HG02623 (cell line): ENCODE data around the gene DCUN1D5.

Experiments
- ATAC-seq: cut with Tn5 transposase; IDR thresholded peaks from one replicate; pipeline ENCODE4 v1.9.1; 2021; ENCODE audit warnings: moderate library complexity; ENCODE audit not compliant: unreplicated experiment

DCUN1D5 gene

DNA sequence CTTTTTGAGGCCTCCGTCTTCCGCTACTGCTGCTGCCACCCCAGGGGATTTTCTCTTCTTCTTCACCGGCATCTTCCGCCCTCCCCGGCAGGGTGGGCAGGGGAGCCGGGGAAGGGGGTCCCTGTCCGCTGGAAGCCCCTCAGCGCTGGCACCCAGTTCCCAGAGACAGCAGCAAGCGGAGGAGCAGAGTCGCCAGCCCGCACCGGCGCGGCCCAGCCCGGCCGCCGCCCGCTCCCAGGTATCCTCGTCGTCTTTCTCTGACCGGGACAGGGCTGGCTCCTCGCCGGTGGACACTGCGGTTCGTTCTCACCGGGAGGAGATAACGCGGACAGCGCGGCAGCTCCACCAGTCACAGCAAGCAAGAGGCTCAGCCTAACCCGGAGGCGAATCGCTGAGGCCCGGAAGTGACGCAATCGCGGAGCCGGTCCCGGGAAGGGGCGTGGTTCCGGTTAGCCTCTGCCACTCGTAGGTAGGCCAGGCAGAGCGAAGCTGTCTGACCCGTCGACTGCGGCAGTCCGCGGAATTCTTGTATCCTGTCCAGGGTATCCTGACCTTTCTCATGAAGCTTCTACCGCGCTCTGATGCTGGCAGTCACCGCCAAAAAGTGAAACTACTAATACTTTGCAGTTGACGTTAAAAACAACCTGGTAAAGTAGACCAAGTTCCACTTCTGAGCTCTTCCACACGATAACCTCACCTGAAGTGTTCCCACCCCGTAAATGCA is at the start of gene DCUN1D5:
DCUN1D5 (minus strand) TSS at position 360 of the 724 bp plus-strand sequence; CDS start at position 72, 288 bp downstream.
- ATAC-seq, result peak; percentile 99

- no peak for ATAC-seq
These were observed 33.5 kb upstream of the DCUN1D5 start for GRCh38 chr11:103125462-103125861.

- no peak for ATAC-seq
These were observed 22.9 kb upstream of the DCUN1D5 start for GRCh38 chr11:103114836-103115235.

- no peak for ATAC-seq
These were observed 20.4 kb upstream of the DCUN1D5 start for GRCh38 chr11:103112364-103112763.

GRCh38 chr11:103111400-103111799 is 19.4 kb upstream of the DCUN1D5 start:
- ATAC-seq, result no peak

DNA sequence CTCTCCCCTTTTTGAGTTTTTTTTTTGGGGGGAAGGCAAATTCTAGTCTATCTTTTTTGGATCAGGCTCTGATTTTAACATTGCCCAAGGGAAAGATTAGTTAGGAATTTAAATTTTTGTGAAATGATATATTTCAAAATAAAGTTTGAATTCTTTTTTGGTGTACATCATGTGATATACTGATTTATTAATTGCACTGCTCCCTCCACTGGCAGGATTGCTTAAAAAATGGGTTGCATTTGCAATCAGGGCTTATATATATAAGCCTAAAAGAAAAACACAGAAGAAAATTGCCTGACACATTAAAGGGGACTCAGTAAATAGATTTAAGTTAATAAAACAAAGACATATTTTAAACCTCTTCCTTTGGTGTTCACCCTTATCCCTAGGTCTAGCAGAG is 18.4 kb upstream of the DCUN1D5 start:
- no peak for ATAC-seq

GRCh38 chr11:103109818-103110388 is 17.9 kb upstream of the DCUN1D5 start:
- no peak for ATAC-seq

DNA sequence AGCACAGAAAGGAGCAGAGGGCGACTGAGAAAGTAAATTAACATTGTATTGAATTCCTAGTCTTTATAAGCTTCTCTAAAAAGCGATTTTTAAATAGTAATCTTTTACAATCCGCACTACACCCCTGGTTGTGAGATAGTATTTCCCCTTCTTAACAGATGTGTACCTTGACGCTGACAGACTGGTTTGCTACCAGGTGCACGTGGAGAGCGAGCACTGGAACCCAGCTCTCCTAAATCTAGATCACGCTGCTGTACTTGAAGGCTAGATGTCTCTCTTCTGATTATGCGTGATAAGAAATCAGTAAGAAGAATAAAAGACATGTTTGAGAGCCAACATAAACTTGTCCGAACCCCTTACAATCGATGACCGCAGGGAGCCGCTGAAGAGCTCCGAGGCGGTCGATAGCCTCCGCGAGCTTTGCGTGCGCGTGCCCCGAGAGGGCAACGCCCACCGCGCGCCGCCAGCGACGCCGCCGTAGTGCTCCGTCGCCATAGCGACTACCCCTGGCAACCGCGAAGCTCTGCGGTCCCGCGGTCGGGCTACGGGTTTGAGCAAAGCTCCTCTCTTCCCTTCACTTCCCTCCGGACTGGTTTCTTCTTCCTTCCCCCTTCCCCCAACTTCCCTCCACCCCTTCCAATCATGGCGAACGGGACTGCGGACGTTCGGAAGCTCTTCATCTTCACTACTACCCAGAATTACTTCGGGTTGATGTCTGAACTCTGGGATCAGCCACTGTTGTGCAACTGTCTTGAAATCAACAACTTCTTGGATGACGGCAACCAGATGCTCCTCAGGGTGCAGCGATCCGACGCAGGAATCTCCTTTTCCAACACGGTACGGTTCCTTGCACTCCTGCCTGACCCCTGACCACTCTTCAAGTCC is 17.2 kb upstream of the DCUN1D5 start, which contains the start of gene DYNC2H1:
DYNC2H1 (plus strand) TSS at position 494 of the 885 bp plus-strand sequence; CDS start at position 643, 149 bp downstream.
- peak; percentile 100 for ATAC-seq

GRCh38 chr11:103097279-103097678 is 5.3 kb upstream of the DCUN1D5 start:
- no peak for ATAC-seq

DNA sequence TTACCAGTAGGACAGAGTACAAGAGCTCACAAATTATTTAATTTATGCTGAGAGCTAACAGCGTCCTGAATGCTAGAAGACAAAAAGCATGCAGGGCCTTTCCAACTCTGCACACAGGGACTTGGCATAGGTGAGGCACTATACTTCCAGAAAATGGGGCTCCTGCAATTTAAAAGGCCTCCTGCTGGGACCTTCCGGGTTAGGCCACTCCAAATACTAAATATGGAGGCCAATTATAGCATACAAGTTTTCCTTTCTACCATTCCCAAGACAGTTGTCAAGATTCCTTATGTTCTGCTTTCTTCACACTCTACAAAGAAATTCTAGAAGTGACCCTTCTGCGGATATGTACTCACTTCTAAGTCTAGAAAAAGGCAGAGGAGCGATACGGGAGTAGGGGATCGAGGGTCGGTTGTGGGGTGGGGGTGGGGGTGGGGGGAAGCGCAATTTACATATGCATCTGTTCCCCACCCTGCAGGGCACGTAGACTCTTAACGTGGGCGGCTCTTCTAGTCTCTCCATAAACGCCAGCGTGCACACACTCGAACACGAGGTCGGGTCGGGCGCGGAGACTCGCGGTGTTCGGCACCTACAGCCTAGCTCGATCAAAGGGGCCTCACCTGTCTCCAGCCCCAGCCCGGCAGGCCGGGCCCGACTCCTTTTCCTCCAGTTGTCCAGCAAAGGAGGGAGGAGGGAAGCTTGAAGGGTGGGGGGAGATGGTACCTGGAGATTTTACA is 728 bp downstream of the DCUN1D5 start:
- ATAC-seq, result peak; percentile 38

GRCh38 chr11:103086461-103086860 is 5.5 kb downstream of the DCUN1D5 start:
- no peak for ATAC-seq

- no peak for ATAC-seq
These were observed 6.1 kb downstream of the DCUN1D5 start for GRCh38 chr11:103085758-103086365.

- ATAC-seq, result no peak
These were observed 12.1 kb downstream of the DCUN1D5 start for GRCh38 chr11:103079833-103080232.

GRCh38 chr11:103078710-103079109 is 13.2 kb downstream of the DCUN1D5 start:
- ATAC-seq, result no peak

DNA sequence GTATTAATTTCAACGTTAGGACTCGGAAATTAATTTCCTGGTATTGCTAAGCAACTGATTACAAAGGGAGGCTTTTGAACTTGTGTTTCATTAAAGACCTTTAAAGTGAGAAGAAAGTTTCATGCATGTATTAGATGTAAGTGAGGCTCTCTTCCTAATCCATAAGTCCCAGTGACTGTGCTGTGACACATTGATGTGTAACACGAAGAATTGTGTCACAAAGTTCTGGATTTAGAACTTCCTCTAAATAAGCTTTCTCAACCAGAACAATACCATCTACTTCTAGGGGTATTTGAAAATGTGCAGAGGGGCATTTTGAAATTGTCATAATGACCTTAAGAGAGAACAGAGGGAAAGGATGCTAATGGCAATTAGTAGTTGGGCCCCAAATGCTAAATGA is 14.4 kb downstream of the DCUN1D5 start:
- no peak for ATAC-seq

GRCh38 chr11:103076361-103076760 is 15.6 kb downstream of the DCUN1D5 start:
- no peak for ATAC-seq

- ATAC-seq, result no peak
These were observed 21.0 kb downstream of the DCUN1D5 start for GRCh38 chr11:103071008-103071407.

DNA sequence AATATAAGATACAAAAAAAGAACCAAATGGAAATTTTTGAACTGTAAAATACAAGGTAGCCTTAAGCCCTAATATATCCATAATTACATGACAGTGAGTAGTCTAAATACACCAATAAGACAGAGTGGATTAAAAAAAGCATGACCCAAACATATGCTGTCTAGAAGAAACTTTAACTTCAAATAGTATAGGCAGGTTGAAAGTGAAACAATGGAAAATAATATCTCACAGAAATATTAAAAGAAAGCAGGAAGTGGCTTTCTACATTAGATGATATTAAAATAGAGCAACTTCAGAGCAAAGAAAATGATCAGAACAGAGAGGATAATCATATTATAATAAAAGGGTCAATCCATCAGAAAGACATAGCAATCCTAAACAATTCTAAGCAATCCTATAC is 21.8 kb downstream of the DCUN1D5 start:
- ATAC-seq, result no peak

- no peak for ATAC-seq
These were observed 22.6 kb downstream of the DCUN1D5 start for GRCh38 chr11:103069367-103069766.

GRCh38 chr11:103067118-103067517 is 24.8 kb downstream of the DCUN1D5 start:
- ATAC-seq, result no peak
